ENCODE data around the gene TNC. TPM values are rescaled to one million over a fixed set of nuclear protein-coding genes. Genes with fewer than 3 reads are reported as not detected.

TNC gene
- total and polyA plus RNA-seq, 2 donors (not counting 1 experiment from before 2014, with no cell fraction given) = not detected

GRCh38 chr9:115126404-115126803, 8.4 kb upstream of the TNC start:
- intact Hi-C loops (cut with micrococcal nuclease) = no loop called here
- no peak overlapping the region for H3K9ac ChIP-seq (ENCODE audit: low read length)
- no peak overlapping the region for H3K27ac ChIP-seq (ENCODE audit: low read length in 2 of 2)
- no peaks in the 10 kb centered on the region for H3K36me3 ChIP-seq (replicated peaks in 1 of 2; ENCODE audit: control extremely low read depth in 1 of 2, control insufficient read depth in 1 of 2, extremely low read depth in 1 of 2, insufficient read depth in 2 of 2, low read length in 1 of 2)
- ChIA-PET CTCF (interaction anchor here (0.6 kb wide), 1 partner anchor 15 kb away, joined by 3 read pairs; no protein-coding TSS in a partner anchor), POLR2A (no interaction called here)
- no peak overlapping the region for H3K4me3 Mint-ChIP-seq
- no peak overlapping the region for H3K27ac Mint-ChIP-seq
- H3K27me3 ChIP-seq (replicated peaks in 1 of 4; ENCODE audit: control extremely low read depth in 1 of 4, control insufficient read depth in 3 of 4, insufficient read depth in 4 of 4, low read length in 3 of 4) = peaks cover 0 to 9% (median 2%) of the 10 kb centered on the region in 4 experiments
- 82% methylated on average over 2 of the region's 2 CpGs for WGBS (ENCODE audit: insufficient coverage)
- H3K4me3 ChIP-seq (ENCODE audit: control extremely low read depth in 1 of 5, extremely low read depth in 1 of 5, insufficient read depth in 1 of 5, low read depth in 2 of 5, low read length in 4 of 5) = no peak overlapping the region
- no peak for TF ChIP-seq EZH2 (IDR thresholded peaks at IDR 0.05; ENCODE audit: borderline replicate concordance, insufficient read depth, low read depth, low read length, poor library complexity, severe bottlenecking)
- TF ChIP-seq, protein P1, sequence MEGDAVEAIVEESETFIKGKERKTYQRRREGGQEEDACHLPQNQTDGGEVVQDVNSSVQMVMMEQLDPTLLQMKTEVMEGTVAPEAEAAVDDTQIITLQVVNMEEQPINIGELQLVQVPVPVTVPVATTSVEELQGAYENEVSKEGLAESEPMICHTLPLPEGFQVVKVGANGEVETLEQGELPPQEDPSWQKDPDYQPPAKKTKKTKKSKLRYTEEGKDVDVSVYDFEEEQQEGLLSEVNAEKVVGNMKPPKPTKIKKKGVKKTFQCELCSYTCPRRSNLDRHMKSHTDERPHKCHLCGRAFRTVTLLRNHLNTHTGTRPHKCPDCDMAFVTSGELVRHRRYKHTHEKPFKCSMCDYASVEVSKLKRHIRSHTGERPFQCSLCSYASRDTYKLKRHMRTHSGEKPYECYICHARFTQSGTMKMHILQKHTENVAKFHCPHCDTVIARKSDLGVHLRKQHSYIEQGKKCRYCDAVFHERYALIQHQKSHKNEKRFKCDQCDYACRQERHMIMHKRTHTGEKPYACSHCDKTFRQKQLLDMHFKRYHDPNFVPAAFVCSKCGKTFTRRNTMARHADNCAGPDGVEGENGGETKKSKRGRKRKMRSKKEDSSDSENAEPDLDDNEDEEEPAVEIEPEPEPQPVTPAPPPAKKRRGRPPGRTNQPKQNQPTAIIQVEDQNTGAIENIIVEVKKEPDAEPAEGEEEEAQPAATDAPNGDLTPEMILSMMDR (IDR thresholded peaks at IDR 0.05) = no peak
- H3K27me3 Mint-ChIP-seq = peaks cover 39% of the 10 kb centered on the region
- no peaks in the 10 kb centered on the region for H3K79me2 ChIP-seq (ENCODE audit: control insufficient read depth, insufficient read depth, low read length)
- H3K9me3 ChIP-seq (ENCODE audit: control extremely low read depth in 1 of 3, control insufficient read depth in 2 of 3, insufficient read depth in 1 of 3, low read length in 2 of 3) = peaks cover 0 to 6% (median 0%) of the 10 kb centered on the region in 3 donors
- H2AFZ ChIP-seq (ENCODE audit: insufficient read depth, low read depth, low read length, poor library complexity, severe bottlenecking) = no peak overlapping the region
- H3K4me2 ChIP-seq (replicated peaks; ENCODE audit: low read depth, low read length, poor library complexity, severe bottlenecking) = no peak overlapping the region
- no peaks in the 10 kb centered on the region for H3K4me1 Mint-ChIP-seq
- H3K9me3 Mint-ChIP-seq (ENCODE audit: insufficient read depth) = peaks cover 4% of the 10 kb centered on the region
- H4K20me1 ChIP-seq (ENCODE audit: control insufficient read depth, insufficient read depth, low read length, poor library complexity, severe bottlenecking) = no peaks in the 10 kb centered on the region
- DNase-seq (no peak), ATAC-seq (ENCODE audit: low read depth) (no peak)
- no peaks in the 10 kb centered on the region for H3K4me1 ChIP-seq (ENCODE audit: control insufficient read depth in 2 of 2, insufficient read depth in 2 of 2, low read length in 2 of 2)

DNA sequence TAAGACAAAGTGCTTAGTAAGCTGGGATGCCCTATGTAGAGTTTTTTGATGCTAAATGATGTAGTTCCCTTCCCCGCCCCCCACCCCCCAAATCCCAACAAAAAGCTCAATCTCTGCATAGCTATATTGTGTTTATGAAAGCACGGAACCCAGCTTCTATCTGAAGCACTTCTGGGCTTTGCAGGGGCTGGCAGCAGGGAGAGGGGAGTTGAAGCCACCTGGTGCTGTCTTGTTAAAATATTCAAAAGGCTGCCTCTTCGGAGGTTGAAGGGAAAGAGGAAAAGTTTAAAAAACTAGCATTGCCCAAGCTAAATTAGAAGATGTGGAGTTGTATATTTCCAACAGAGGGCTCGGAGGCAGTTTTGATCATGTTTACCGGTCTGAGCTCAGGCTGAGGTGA, 5.0 kb upstream of the TNC start:
- peaks cover 0 to 4% of the 10 kb centered on the region in 2 donors for H3K4me1 ChIP-seq (ENCODE audit: control insufficient read depth in 2 of 2, insufficient read depth in 2 of 2, low read length in 2 of 2)
- POLR2A ChIA-PET = no interaction called here
- H3K4me2 ChIP-seq (replicated peaks; ENCODE audit: low read depth, low read length, poor library complexity, severe bottlenecking) = no peak overlapping the region
- no peak overlapping the region for H2AFZ ChIP-seq (ENCODE audit: insufficient read depth, low read depth, low read length, poor library complexity, severe bottlenecking)
- CTCF ChIA-PET = interaction anchor here (0.6 to 1.0 kb wide), 2 partner anchors 9 to 298 kb away, joined by 3 read pairs; no protein-coding TSS in a partner anchor
- peaks cover 0 to 6% (median 0%) of the 10 kb centered on the region in 3 donors for H3K9me3 ChIP-seq (ENCODE audit: control extremely low read depth in 1 of 3, control insufficient read depth in 2 of 3, insufficient read depth in 1 of 3, low read length in 2 of 3)
- H3K9ac ChIP-seq (ENCODE audit: low read length) = no peak overlapping the region
- no peak overlapping the region for H3K4me3 ChIP-seq (ENCODE audit: control extremely low read depth in 1 of 5, extremely low read depth in 1 of 5, insufficient read depth in 1 of 5, low read depth in 2 of 5, low read length in 4 of 5)
- intact Hi-C loops (cut with micrococcal nuclease) = no loop called here
- TF ChIP-seq, protein P1 (IDR thresholded peaks at IDR 0.05) = no peak
- no peak for TF ChIP-seq EZH2 (IDR thresholded peaks at IDR 0.05; ENCODE audit: borderline replicate concordance, insufficient read depth, low read depth, low read length, poor library complexity, severe bottlenecking)
- no peak for ATAC-seq (ENCODE audit: low read depth)
- Mint-ChIP-seq H3K27me3 (peaks cover 54% of the 10 kb centered on the region), H3K4me3 (no peak overlapping the region), H3K9me3 (ENCODE audit: insufficient read depth) (peaks cover 4% of the 10 kb centered on the region), H3K4me1 (peaks cover 3% of the 10 kb centered on the region), H3K27ac (no peak overlapping the region)
- DNase-seq = no peak
- H3K79me2 ChIP-seq (ENCODE audit: control insufficient read depth, insufficient read depth, low read length) = no peaks in the 10 kb centered on the region
- no peak overlapping the region for H3K27ac ChIP-seq (ENCODE audit: low read length in 2 of 2)
- 86% methylated on average over 4 of the region's 5 CpGs for WGBS (ENCODE audit: insufficient coverage)
- no peaks in the 10 kb centered on the region for H3K36me3 ChIP-seq (replicated peaks in 1 of 2; ENCODE audit: control extremely low read depth in 1 of 2, control insufficient read depth in 1 of 2, extremely low read depth in 1 of 2, insufficient read depth in 2 of 2, low read length in 1 of 2)
- H3K27me3 ChIP-seq (replicated peaks in 1 of 4; ENCODE audit: control extremely low read depth in 1 of 4, control insufficient read depth in 3 of 4, insufficient read depth in 4 of 4, low read length in 3 of 4) = peaks cover 0 to 26% (median 20%) of the 10 kb centered on the region in 4 experiments
- H4K20me1 ChIP-seq (ENCODE audit: control insufficient read depth, insufficient read depth, low read length, poor library complexity, severe bottlenecking) = no peaks in the 10 kb centered on the region

Data from B cell (primary cell).